B cell (primary cell): ENCODE data around the gene ADAMTSL1. TPM values are rescaled to one million over a fixed set of nuclear protein-coding genes. Genes with fewer than 3 reads are reported as not detected.

ENCODE experiments used
- ATAC-seq: fragments of 200-7000 bp; cut with Tn5 transposase; one replicate; pipeline ENCODE4 v1.10.0; 2021; ENCODE audit warnings: low read depth, mild to moderate bottlenecking, moderate number of reproducible peaks, moderate library complexity
- CTCF ChIA-PET: fragments of 350-600 bp; sonication (Branson Sonifier 250); formaldehyde crosslinking; loops from one replicate; lab custom pipeline; 2021; ENCODE audit warnings: antibody characterized with exemption, inconsistent platforms; lab: Charles Lee
- POLR2A ChIA-PET: fragments of 350-600 bp; sonication (Branson Sonifier 250); formaldehyde crosslinking; loops from one replicate; lab custom pipeline; 2021; ENCODE audit warnings: antibody characterized with exemption; lab: Charles Lee
- DNase-seq: peaks from one replicate; pipeline ENCODE4 v3.0.0; 2013
- H2AFZ ChIP-seq: 2 replicates; pipeline ENCODE4 v1.6.1; 2012; ENCODE audit warnings: mild to moderate bottlenecking, low read depth, low read length; ENCODE audit not compliant: insufficient read depth, poor library complexity, severe bottlenecking
- H3K27ac ChIP-seq, 2 donors: 1 replicate in 1 of 2; 2 replicates in 1 of 2; pipeline ENCODE4 v1.5.1; 2012 to 2013; ENCODE audit warnings: low read length in 2 of 2, mild to moderate bottlenecking in 2 of 2, moderate library complexity in 1 of 2
- H3K27me3 ChIP-seq, 4 experiments: fragments of 200-600 bp in 1 of 4; sonication (generic) in 1 of 4; replicated peaks in 1 of 4; 1 replicate in 2 of 4; 2 replicates in 2 of 4; pipeline versions ENCODE4 v1.6.1 to v1.7.0; 2013 to 2016; ENCODE audit warnings: low read length in 3 of 4, mild to moderate bottlenecking in 2 of 4, mixed read lengths in 1 of 4, moderate library complexity in 1 of 4; ENCODE audit not compliant: insufficient read depth in 4 of 4, control insufficient read depth in 3 of 4; ENCODE audit errors: control extremely low read depth in 1 of 4
- H3K36me3 ChIP-seq, 2 experiments: replicated peaks in 1 of 2; 1 replicate in 1 of 2; 2 replicates in 1 of 2; pipeline versions ENCODE4 v1.6.1 to v1.7.1; 2013; ENCODE audit warnings: low read length in 1 of 2; ENCODE audit not compliant: insufficient read depth in 2 of 2, control insufficient read depth in 1 of 2; ENCODE audit errors: control extremely low read depth in 1 of 2, extremely low read depth in 1 of 2
- H3K4me1 ChIP-seq, 2 donors: fragments of 200-600 bp in 1 of 2; sonication (generic) in 1 of 2; 1 replicate in 1 of 2; 2 replicates in 1 of 2; pipeline versions ENCODE4 v1.5.1 to v1.6.1; 2013 to 2017; ENCODE audit warnings: low read length in 2 of 2; ENCODE audit not compliant: control insufficient read depth in 2 of 2, insufficient read depth in 2 of 2
- H3K4me2 ChIP-seq: replicated peaks from 2 replicates; pipeline ENCODE3; 2012; ENCODE audit warnings: mild to moderate bottlenecking, low read depth, low read length; ENCODE audit not compliant: poor library complexity, severe bottlenecking
- H3K4me3 ChIP-seq, 5 experiments: fragments of 200-600 bp in 1 of 5; sonication (generic) in 1 of 5; 1 replicate in 3 of 5; 2 replicates in 2 of 5; pipeline versions ENCODE4 v1.5.1 to v1.7.0; 2011 to 2016; ENCODE audit warnings: low read length in 4 of 5, mild to moderate bottlenecking in 4 of 5, low read depth in 2 of 5, control low read depth in 1 of 5, moderate library complexity in 1 of 5; ENCODE audit not compliant: insufficient read depth in 1 of 5; ENCODE audit errors: control extremely low read depth in 1 of 5, extremely low read depth in 1 of 5
- H3K79me2 ChIP-seq: fragments of 200-600 bp; sonication (generic); one replicate; pipeline ENCODE4 v1.6.0; 2016; ENCODE audit warnings: low read length; ENCODE audit not compliant: control insufficient read depth, insufficient read depth
- H3K9ac ChIP-seq: fragments of 200-600 bp; sonication (generic); 2 replicates; pipeline ENCODE4 v1.6.1; 2017; ENCODE audit warnings: mild to moderate bottlenecking, low read length, moderate library complexity
- H3K9me3 ChIP-seq, 3 donors: one replicate each; pipeline versions ENCODE4 v1.6.1 to v1.7.1; 2013; ENCODE audit warnings: low read length in 2 of 3; ENCODE audit not compliant: control insufficient read depth in 2 of 3, insufficient read depth in 1 of 3; ENCODE audit errors: control extremely low read depth in 1 of 3
- H4K20me1 ChIP-seq: 2 replicates; pipeline ENCODE4 v1.6.0; 2012; ENCODE audit warnings: mild to moderate bottlenecking, low read length; ENCODE audit not compliant: insufficient read depth, control insufficient read depth, poor library complexity, severe bottlenecking
- H3K27ac Mint-ChIP-seq: one replicate; pipeline ENCODE4 v1.8.0; 2021; ENCODE audit warnings: mixed read lengths
- H3K27me3 Mint-ChIP-seq: one replicate; pipeline ENCODE4 v1.8.0; 2021; ENCODE audit warnings: mixed read lengths
- H3K4me1 Mint-ChIP-seq: one replicate; pipeline ENCODE4 v1.8.0; 2021; ENCODE audit warnings: mixed read lengths
- H3K4me3 Mint-ChIP-seq: one replicate; pipeline ENCODE4 v1.8.0; 2021; ENCODE audit warnings: mixed read lengths
- H3K9me3 Mint-ChIP-seq: one replicate; pipeline ENCODE4 v1.8.0; 2022; ENCODE audit warnings: mixed read lengths; ENCODE audit not compliant: insufficient read depth
- EZH2 ChIP-seq: IDR thresholded peaks from 2 replicates; pipeline ENCODE4 v1.6.1; 2012; ENCODE audit warnings: borderline replicate concordance, low read depth, mild to moderate bottlenecking, moderate library complexity, low read length; ENCODE audit not compliant: insufficient read depth, poor library complexity, severe bottlenecking
- WGBS: methylation state at CpG from one replicate; pipeline ENCODE4 v1.1.5; 2013; ENCODE audit warnings: missing lambda C conversion rate; ENCODE audit not compliant: insufficient coverage; 5-methylcytosine and 5-hydroxymethylcytosine counted together
- intact Hi-C: fragments of 100-400 bp; cut with micrococcal nuclease; formaldehyde crosslinking; loops from one replicate; pipeline ENCODE4 v1.10.0; 2022
- polyA plus RNA-seq: library from polyadenylated mRNA; depleted of rRNA; stranded (reverse); fragments of >200 nt; gene quantifications from 2 replicates; pipeline ENCODE4 v1.2.3, GENCODE V29; 2012
- total RNA-seq, 2 donors: library from RNA; stranded (reverse); fragments of 120-200 nt in 1 of 2; gene quantifications; 1 replicate in 1 of 2; 2 replicates in 1 of 2; pipeline versions ENCODE4 v1.2.3 to v1.2.4, GENCODE V29; 2013 to 2022
- TF ChIP-seq, protein P1 (sequence below): fragments of 200-600 bp; IDR thresholded peaks from one replicate; pipeline ENCODE4 v1.8.0; 2022; ENCODE audit warnings: antibody characterized with exemption, mild to moderate bottlenecking

Gene ADAMTSL1
- total and polyA plus RNA-seq, 2 donors (not counting 1 experiment from before 2014, with no cell fraction given) = not detected

DNA sequence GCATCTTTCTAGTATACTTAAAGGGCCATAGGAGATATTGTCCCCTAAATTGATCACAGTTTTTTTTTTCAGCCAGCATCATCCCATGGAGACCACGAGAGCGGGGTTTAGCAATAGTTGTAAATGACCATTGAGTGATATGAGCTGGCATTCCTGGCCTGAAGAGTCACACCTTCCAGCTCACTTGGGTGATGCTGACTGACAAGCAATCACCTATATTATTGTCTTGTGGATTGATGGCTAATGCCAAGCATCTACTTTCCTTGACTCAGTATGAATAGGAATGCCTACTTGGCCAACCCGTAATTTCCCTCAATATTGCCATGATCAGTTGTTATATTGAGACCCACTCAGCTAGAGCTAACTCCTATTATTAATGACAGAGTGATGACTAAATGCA is 70.5 kb downstream of the ADAMTSL1 start:
- Histone ChIP-seq H3K9ac (no peak overlapping the region), H3K27ac (no peak overlapping the region), H3K4me1 (no peaks in the 10 kb centered on the region), H3K79me2 (no peaks in the 10 kb centered on the region), H2AFZ (no peak overlapping the region), H3K9me3 (no peaks in the 10 kb centered on the region), H4K20me1 (no peaks in the 10 kb centered on the region), H3K27me3 (no peaks in the 10 kb centered on the region), H3K4me2 (no peak overlapping the region), H3K36me3 (no peaks in the 10 kb centered on the region), H3K4me3 (no peak overlapping the region)
- TF ChIP-seq, protein P1, sequence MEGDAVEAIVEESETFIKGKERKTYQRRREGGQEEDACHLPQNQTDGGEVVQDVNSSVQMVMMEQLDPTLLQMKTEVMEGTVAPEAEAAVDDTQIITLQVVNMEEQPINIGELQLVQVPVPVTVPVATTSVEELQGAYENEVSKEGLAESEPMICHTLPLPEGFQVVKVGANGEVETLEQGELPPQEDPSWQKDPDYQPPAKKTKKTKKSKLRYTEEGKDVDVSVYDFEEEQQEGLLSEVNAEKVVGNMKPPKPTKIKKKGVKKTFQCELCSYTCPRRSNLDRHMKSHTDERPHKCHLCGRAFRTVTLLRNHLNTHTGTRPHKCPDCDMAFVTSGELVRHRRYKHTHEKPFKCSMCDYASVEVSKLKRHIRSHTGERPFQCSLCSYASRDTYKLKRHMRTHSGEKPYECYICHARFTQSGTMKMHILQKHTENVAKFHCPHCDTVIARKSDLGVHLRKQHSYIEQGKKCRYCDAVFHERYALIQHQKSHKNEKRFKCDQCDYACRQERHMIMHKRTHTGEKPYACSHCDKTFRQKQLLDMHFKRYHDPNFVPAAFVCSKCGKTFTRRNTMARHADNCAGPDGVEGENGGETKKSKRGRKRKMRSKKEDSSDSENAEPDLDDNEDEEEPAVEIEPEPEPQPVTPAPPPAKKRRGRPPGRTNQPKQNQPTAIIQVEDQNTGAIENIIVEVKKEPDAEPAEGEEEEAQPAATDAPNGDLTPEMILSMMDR = no peak
- TF ChIP-seq EZH2 = no peak
- no peak for DNase-seq
- CTCF ChIA-PET = no interaction called here
- Mint-ChIP-seq H3K4me3 (no peak overlapping the region), H3K9me3 (no peaks in the 10 kb centered on the region), H3K27ac (no peak overlapping the region), H3K27me3 (no peaks in the 10 kb centered on the region), H3K4me1 (no peaks in the 10 kb centered on the region)
- no peak for ATAC-seq
- POLR2A ChIA-PET = no interaction called here
- WGBS = no CpG with 5 or more reads among the region's 3 CpGs
- intact Hi-C loops = no loop called here

DNA sequence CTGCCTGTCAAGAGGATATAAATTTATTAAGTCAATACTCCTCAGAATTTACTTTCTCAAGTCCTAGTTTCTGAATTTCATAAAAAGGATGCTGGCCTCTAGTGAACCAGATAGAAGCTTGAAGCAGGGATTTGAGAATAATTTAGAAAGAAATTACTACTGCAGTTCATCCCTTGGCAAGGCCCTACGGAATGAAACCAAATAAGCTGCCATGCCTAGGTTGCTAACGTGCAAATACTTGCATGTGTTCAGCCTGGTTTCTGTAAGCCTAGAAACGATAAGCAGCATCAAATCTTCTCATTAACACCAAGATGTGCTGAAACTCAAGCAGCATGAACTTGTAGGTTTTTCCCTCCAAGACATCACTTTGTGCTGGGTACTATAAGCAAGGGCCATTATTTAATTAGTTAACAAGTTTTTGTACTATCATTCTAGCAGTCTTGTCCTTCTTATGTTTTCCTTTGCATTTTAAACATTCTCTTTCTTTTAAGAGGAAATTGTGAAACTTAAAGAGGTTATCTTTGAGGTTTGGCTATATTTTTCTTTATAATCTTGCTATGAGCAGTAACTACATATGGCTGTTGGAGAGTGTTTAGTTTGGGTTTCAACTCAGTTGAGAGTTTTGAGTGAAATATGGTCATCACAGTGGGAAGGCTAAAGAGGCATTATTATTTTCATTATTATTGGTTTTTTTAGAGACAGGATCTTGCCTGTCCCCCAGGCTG is 71.8 kb downstream of the ADAMTSL1 start:
- no peaks in the 10 kb centered on the region for H3K4me1 Mint-ChIP-seq
- TF ChIP-seq, protein P1 = no peak
- no peak for TF ChIP-seq EZH2
- no peak overlapping the region for H3K4me3 ChIP-seq
- no peaks in the 10 kb centered on the region for H3K9me3 ChIP-seq
- H3K4me1 ChIP-seq = no peaks in the 10 kb centered on the region
- H4K20me1 ChIP-seq = no peaks in the 10 kb centered on the region
- H3K9ac ChIP-seq = no peak overlapping the region
- no peaks in the 10 kb centered on the region for H3K27me3 ChIP-seq
- DNase-seq (no peak), ATAC-seq (no peak)
- no peak overlapping the region for H3K27ac Mint-ChIP-seq
- no peak overlapping the region for H3K27ac ChIP-seq
- no peaks in the 10 kb centered on the region for H3K36me3 ChIP-seq
- no peak overlapping the region for H3K4me2 ChIP-seq
- H3K4me3 Mint-ChIP-seq = no peak overlapping the region
- CTCF ChIA-PET = no interaction called here
- H3K9me3 Mint-ChIP-seq = no peaks in the 10 kb centered on the region
- POLR2A ChIA-PET = no interaction called here
- intact Hi-C loops = no loop called here
- 94% methylated on average over 2 of the region's 3 CpGs for WGBS
- H3K27me3 Mint-ChIP-seq = no peaks in the 10 kb centered on the region
- no peak overlapping the region for H2AFZ ChIP-seq
- H3K79me2 ChIP-seq = no peaks in the 10 kb centered on the region
